Measurements from ENCODE around the gene ZSCAN2.

Gene ZSCAN2

GRCh38 chr15:84594617-84595290, 6.1 kb upstream of the ZSCAN2 start:
- intact Hi-C loops (cut with DNase I), result loop anchor here (10.0 kb wide), 1 partner anchor 340 kb away; no protein-coding TSS in a partner anchor
- no peak for DNase-seq

GRCh38 chr15:84595660-84596059, 5.1 kb upstream of the ZSCAN2 start:
- intact Hi-C loops (cut with DNase I), result loop anchor here (10.0 kb wide), 1 partner anchor 339 kb away; no protein-coding TSS in a partner anchor
- DNase-seq, result no peak

- DNase-seq, result no peak
- intact Hi-C loops (cut with DNase I), result loop anchor here (10.0 kb wide), 1 partner anchor 338 kb away; no protein-coding TSS in a partner anchor
Observed at GRCh38 chr15:84597296-84597695, 3.5 kb upstream of the ZSCAN2 start.

DNA sequence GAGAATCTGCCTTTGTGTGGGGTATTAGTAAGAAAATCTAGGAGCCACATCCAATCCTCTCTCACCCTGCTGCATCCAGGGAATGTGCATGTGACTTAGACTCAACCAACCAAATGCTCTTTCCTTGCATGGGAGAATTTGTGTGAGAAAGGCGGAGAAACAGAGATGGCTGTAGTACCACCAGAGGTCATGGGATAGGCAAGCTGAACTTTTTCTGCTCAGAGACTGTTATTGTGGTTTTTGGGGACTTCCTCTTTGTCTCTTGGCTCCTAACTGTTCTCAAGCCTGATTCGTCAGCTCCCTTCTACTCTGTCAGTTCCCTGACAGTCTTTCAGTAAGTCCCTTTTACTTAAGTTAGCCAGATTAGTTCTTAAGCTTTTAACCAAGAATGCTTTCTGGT, 2.6 kb upstream of the ZSCAN2 start:
- peak in 2 of 42 donors; percentile 15 to 20 for DNase-seq
- intact Hi-C loops (cut with DNase I), result loop anchor here (10.0 kb wide), 1 partner anchor 337 kb away; no protein-coding TSS in a partner anchor

DNA sequence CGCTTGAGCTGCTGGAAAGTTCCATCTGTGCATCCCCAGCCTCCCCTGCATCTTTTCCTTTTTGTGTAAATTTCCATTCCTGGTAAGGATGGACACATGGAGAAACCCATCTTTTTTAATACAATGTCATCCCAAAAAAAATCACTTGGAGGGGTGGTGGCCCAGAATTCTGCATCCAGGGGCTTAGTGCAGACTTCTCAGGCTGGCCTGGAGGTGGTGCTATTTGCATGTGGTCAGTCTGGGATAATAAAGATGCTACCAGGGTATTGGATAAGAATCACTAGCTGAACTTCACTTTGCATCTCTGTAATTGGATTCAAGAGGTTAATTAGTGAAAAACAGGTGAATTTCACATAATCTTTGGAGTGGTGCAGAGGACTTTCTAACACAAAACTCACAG, 1.8 kb upstream of the ZSCAN2 start:
- DNase-seq, result peak in 39 of 42 donors; percentile 26 to 83 (median 47)
- intact Hi-C loops (cut with DNase I), result loop anchor here (10.0 kb wide), 1 partner anchor 336 kb away; no protein-coding TSS in a partner anchor

DNA sequence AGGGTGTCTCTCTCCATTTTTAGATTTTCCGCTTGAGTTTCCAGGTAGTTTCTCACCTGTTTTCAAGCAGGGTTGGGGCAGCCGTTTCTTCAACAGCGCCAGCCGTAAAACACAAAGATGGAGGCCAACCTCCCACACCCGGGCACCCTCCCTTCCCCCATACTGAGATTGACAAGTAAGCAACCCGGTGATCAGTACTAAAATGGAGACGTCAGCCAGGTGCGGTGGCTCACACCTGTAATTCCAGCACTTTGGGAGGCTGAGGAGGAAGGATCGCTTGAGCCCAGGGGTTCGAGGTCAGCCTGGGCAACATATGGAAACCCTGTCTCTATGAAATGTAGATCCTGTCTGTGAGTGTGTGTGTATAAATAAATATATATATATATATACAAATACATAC, 903 bp upstream of the ZSCAN2 start:
- no peak for DNase-seq
- intact Hi-C loops (cut with DNase I), result loop anchor here (2.0 to 10.0 kb wide), 2 partner anchors 31 to 335 kb away; no protein-coding TSS in a partner anchor

- intact Hi-C loops (cut with DNase I), result loop anchor here (2.0 kb wide), 1 partner anchor 30 kb away; no protein-coding TSS in a partner anchor
- DNase-seq, result peak; percentile 32 to 84 (median 61)
Observed at GRCh38 chr15:84600331-84600686, 500 bp upstream of the ZSCAN2 start.

DNA sequence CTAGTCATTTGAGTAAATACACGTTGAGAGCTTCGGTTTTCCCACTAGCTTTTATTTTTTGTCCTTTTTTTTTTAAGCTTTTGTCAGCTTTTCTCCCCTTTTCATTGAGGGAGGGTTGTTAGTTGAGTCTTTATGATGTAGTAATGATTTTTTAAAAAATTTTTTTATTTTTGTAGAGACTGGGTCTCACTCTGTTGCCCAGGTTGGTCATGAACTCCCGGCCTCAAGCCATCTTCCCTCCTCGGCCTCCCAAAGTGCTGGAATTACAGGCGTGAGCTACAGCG, 688 bp downstream of the ZSCAN2 start:
- DNase-seq, result peak in 1 of 42 donors; percentile 10
- intact Hi-C loops (cut with DNase I), result loop anchor here (2.0 kb wide), 1 partner anchor 29 kb away; no protein-coding TSS in a partner anchor

DNA sequence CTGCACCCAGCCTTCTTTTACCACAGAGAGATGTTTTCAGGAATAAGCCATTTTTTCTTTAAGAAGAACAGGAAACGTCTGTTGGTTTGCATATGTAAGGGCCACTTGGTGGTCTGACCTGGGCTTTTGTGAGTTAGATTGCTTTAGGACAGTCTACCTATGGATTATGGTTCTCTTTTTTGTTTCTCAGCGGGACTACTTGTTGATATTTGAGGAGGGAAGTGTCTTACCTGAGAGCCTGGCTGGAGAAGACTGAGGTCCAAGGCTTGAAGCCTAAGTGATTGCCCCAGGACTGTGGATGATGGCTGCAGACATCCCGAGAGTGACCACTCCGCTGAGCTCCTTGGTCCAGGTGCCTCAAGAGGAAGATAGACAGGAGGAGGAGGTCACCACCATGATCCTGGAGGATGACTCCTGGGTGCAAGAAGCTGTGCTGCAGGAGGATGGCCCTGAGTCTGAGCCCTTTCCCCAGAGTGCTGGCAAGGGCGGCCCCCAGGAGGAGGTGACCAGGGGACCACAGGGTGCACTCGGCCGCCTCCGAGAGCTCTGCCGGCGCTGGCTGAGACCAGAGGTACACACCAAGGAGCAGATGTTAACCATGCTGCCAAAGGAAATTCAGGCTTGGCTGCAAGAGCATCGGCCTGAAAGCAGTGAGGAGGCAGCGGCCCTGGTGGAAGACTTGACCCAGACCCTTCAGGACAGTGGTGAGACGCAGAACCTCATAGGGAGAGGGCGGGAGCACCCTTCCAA, 3.0 kb downstream of the ZSCAN2 start:
- intact Hi-C loops (cut with DNase I), result no loop called here
- DNase-seq, result peak in 1 of 42 donors; percentile 13

GRCh38 chr15:84604826-84605553, 4.2 kb downstream of the ZSCAN2 start:
- intact Hi-C loops (cut with DNase I), result no loop called here
- DNase-seq, result peak; percentile 27 to 88 (median 62)

GRCh38 chr15:84605554-84605882, 4.7 kb downstream of the ZSCAN2 start:
- intact Hi-C loops (cut with DNase I), result no loop called here
- no peak for DNase-seq

GRCh38 chr15:84606653-84607120, 5.9 kb downstream of the ZSCAN2 start:
- DNase-seq, result peak in 1 of 42 donors; percentile 18
- intact Hi-C loops (cut with DNase I), result no loop called here

DNA sequence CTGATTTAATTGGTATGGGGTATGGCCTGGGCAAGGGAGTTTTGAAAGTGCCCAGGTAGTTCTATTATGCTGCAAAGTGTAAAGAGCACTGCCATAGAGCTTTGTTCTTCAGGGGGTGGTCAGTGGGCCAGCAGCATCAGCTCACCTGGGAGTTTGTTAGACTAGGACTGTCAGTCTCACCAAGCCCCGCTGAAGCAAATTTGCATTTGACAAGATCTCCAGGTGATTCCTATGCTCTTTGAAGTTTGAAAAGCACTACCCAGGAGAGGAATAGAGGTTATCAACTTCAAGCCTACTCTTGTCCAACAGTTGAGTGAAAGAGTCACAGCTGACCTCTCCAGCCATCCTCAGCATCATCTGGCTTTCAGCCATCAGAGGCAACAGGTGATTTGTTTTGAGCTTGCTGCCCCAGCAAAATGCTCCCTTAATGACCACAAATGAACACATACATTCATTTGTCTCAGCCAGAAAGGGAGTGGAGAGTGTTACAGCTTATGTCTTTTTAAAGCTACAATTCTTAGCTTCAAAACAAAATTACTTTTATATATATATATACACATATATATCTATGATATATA, 8.0 kb downstream of the ZSCAN2 start:
- DNase-seq, result peak in 1 of 42 donors; percentile 4
- intact Hi-C loops (cut with DNase I), result no loop called here

DNA sequence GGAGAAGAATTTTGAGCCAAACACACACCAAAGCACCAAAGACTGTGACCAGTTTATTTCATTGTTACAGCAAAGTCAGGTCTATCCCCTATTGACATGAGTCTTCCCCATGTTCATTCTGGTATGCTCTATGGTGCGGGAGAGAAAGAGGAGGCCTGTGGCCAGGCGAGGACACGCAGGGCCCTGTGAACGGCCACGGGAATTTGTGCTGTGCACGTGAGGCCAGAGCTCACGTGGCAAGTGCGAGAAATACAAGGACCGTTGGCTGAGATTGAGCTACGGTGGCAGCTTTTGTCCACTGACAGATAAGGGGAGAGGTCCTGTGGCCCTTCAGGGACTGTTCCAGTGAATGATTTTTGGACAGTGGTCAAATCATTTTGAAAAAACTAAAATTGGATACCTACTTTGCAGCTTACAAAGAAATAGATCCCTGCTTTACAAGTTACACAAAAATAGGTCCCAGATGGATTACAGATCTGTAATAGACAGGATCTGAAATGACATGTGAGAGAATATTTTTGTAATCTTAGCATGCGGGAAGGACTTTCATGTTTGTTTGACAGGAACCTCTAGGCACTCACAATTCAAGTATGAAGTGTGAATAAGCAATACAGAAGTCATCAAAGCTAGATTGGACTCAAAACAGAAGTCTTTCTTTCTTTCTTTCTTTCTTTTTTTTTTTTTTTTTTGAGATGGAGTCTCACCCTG, 9.2 kb downstream of the ZSCAN2 start:
- peak in 1 of 42 donors; percentile 16 for DNase-seq
- intact Hi-C loops (cut with DNase I), result no loop called here

DNA sequence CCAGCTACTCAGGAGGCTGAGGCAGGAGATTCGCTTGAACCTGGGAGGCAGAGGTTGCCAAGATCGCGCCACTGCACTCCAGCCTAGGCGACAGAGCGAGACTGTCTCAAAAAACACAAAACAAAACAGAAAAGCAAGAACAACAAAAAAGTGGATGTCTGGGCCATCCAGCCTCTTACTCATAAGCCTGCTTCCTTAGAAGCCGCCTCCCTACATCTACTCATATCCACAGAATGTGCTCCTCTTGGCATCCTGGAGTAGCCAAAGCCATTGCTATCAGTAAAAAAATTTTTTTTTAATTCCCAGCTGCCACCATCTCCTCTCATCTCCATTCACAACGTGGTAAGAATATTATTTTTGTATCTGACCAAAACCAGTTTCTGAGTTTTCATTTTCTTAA, 10.8 kb downstream of the ZSCAN2 start:
- DNase-seq, result peak in 1 of 42 donors; percentile 1
- intact Hi-C loops (cut with DNase I), result no loop called here

- intact Hi-C loops (cut with DNase I), result no loop called here
- DNase-seq, result peak in 2 of 42 donors; percentile 25 to 26
Observed at GRCh38 chr15:84616235-84616634, 15.4 kb downstream of the ZSCAN2 start.

DNA sequence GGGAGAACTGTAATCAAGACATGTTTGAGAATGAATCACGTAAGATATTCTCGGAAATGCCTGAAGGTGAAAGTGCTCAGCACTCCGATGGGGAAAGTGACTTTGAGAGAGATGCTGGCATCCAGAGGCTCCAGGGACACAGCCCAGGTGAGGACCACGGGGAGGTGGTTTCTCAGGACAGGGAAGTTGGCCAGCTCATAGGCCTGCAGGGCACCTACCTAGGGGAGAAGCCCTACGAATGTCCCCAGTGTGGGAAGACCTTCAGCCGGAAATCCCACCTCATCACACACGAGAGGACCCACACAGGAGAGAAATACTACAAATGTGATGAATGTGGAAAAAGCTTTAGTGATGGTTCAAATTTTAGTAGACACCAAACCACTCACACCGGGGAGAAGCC, 19.8 kb downstream of the ZSCAN2 start:
- no peak for DNase-seq
- intact Hi-C loops (cut with DNase I), result no loop called here

- DNase-seq, result no peak
- intact Hi-C loops (cut with DNase I), result no loop called here
Observed at GRCh38 chr15:84621358-84621979, 20.7 kb downstream of the ZSCAN2 start.

Measured in head of caudate nucleus (tissue), 42 donors.